AG09319 (cell line): Measurements from ENCODE around the gene ABCB4.

Source experiments
- DNase-seq: peaks from one replicate; pipeline ENCODE4 v3.0.0-alpha.2; 2010; ENCODE audit warnings: low read depth; ENCODE audit errors: extremely low read depth
- CTCF ChIP-seq: IDR thresholded peaks from 2 replicates; pipeline ENCODE4 v1.5.1; 2011; ENCODE audit warnings: low read depth, mild to moderate bottlenecking, inconsistent platforms, low read length, moderate library complexity

Gene ABCB4

GRCh38 chr7:87497482-87497881 lies 22.0 kb upstream of the ABCB4 start:
- no peak for DNase-seq

GRCh38 chr7:87495366-87495765 lies 19.9 kb upstream of the ABCB4 start:
- DNase-seq, result no peak
- TF ChIP-seq CTCF, result no peak

More at GRCh38 chr7:87497482-87497881, 22.0 kb upstream of the ABCB4 start:
- TF ChIP-seq CTCF, result no peak

- no peak for TF ChIP-seq CTCF
- DNase-seq, result no peak
Measured at GRCh38 chr7:87494454-87494853, 19.0 kb upstream of the ABCB4 start.

GRCh38 chr7:87483131-87483530 lies 7.7 kb upstream of the ABCB4 start:
- DNase-seq, result no peak
- TF ChIP-seq CTCF, result no peak

- no peak for DNase-seq
- no peak for TF ChIP-seq CTCF
Measured at GRCh38 chr7:87482115-87482514, 6.6 kb upstream of the ABCB4 start.

GRCh38 chr7:87480386-87480785 lies 4.9 kb upstream of the ABCB4 start:
- TF ChIP-seq CTCF, result no peak
- DNase-seq, result no peak

- no peak for DNase-seq
- TF ChIP-seq CTCF, result no peak
Measured at GRCh38 chr7:87479951-87480350, 4.5 kb upstream of the ABCB4 start.
